H9 (cell line): ENCODE results near the gene EIF4E2. TPM values are rescaled to one million over a fixed set of nuclear protein-coding genes. Genes with fewer than 3 reads are reported as not detected.

Source experiments
- DNase-seq: peaks from one replicate; pipeline ENCODE4 v3.0.0-alpha.2; 2017
- H2AFZ ChIP-seq: one replicate; pipeline ENCODE4 v1.6.1; 2013; ENCODE audit warnings: mild to moderate bottlenecking, low read length, control low read depth, moderate library complexity
- H2AK5ac ChIP-seq: 2 replicates; pipeline ENCODE4 v1.6.1; 2013; ENCODE audit warnings: low read length, control low read depth, mixed read lengths; ENCODE audit not compliant: insufficient read length
- H2BK120ac ChIP-seq: one replicate; pipeline ENCODE4 v1.6.1; 2013; ENCODE audit warnings: low read depth, mild to moderate bottlenecking, low read length, control low read depth, inconsistent platforms; ENCODE audit not compliant: poor library complexity, severe bottlenecking
- H2BK12ac ChIP-seq: 2 replicates; pipeline ENCODE4 v1.6.1; 2013; ENCODE audit warnings: low read length, control low read depth, mixed read lengths, low read depth; ENCODE audit not compliant: insufficient read length
- H2BK15ac ChIP-seq: 2 replicates; pipeline ENCODE4 v1.6.1; 2013; ENCODE audit warnings: low read depth, low read length, control low read depth
- H2BK20ac ChIP-seq: one replicate; pipeline ENCODE4 v1.6.1; 2013; ENCODE audit warnings: low read depth, mild to moderate bottlenecking, low read length, control low read depth, inconsistent platforms; ENCODE audit not compliant: poor library complexity, severe bottlenecking
- H2BK5ac ChIP-seq: 2 replicates; pipeline ENCODE4 v1.6.1; 2013; ENCODE audit warnings: low read length, control low read depth, mixed read lengths; ENCODE audit not compliant: insufficient read length
- H3K14ac ChIP-seq: 2 replicates; pipeline ENCODE4 v1.6.1; 2013; ENCODE audit warnings: low read length, control low read depth; ENCODE audit not compliant: insufficient read depth
- H3K18ac ChIP-seq: 2 replicates; pipeline ENCODE4 v1.6.1; 2013; ENCODE audit warnings: low read depth, mild to moderate bottlenecking, mixed read lengths, low read length, control low read depth; ENCODE audit not compliant: insufficient read length
- H3K23ac ChIP-seq: 2 replicates; pipeline ENCODE4 v1.6.1; 2013; ENCODE audit warnings: low read length, control low read depth, mixed read lengths, low read depth; ENCODE audit not compliant: insufficient read length
- H3K23me2 ChIP-seq: 2 replicates; pipeline ENCODE4 v1.6.1; 2013; ENCODE audit warnings: low read depth, mild to moderate bottlenecking, mixed read lengths, low read length, control low read depth; ENCODE audit not compliant: insufficient read length, poor library complexity, severe bottlenecking
- H3K27ac ChIP-seq: 2 replicates; pipeline ENCODE4 v1.5.1; 2013; ENCODE audit warnings: low read length, control low read depth, mixed read lengths, low read depth; ENCODE audit not compliant: insufficient read length
- H3K27me3 ChIP-seq: 2 replicates; pipeline ENCODE4 v1.6.1; 2013; ENCODE audit warnings: low read length, control low read depth, inconsistent platforms; ENCODE audit not compliant: insufficient read depth
- H3K4ac ChIP-seq: 2 replicates; pipeline ENCODE4 v1.6.1; 2013; ENCODE audit warnings: low read depth, mild to moderate bottlenecking, control low read depth, inconsistent platforms, low read length, moderate library complexity
- H3K4me1 ChIP-seq: 2 replicates; pipeline ENCODE4 v1.6.1; 2013; ENCODE audit warnings: low read length, control low read depth, inconsistent platforms; ENCODE audit not compliant: insufficient read depth
- H3K4me2 ChIP-seq: 2 replicates; pipeline ENCODE4 v1.6.1; 2013; ENCODE audit warnings: low read length, control low read depth, mixed read lengths; ENCODE audit not compliant: insufficient read length, insufficient read depth
- H3K56ac ChIP-seq: 2 replicates; pipeline ENCODE4 v1.6.1; 2013; ENCODE audit warnings: low read depth, mild to moderate bottlenecking, mixed read lengths, low read length, control low read depth; ENCODE audit not compliant: insufficient read length
- H3K79me1 ChIP-seq: 2 replicates; pipeline ENCODE4 v1.6.1; 2013; ENCODE audit warnings: low read depth, mild to moderate bottlenecking, moderate library complexity, low read length, control low read depth, inconsistent platforms; ENCODE audit not compliant: insufficient read depth, poor library complexity, severe bottlenecking
- H3K79me2 ChIP-seq: 2 replicates; pipeline ENCODE4 v1.6.1; 2013; ENCODE audit warnings: low read length, control low read depth, inconsistent platforms; ENCODE audit not compliant: insufficient read depth
- H3K9ac ChIP-seq: 2 replicates; pipeline ENCODE4 v1.6.1; 2013; ENCODE audit warnings: low read length, control low read depth, mixed read lengths; ENCODE audit not compliant: insufficient read length; ENCODE audit errors: extremely low read depth
- H3K9me3 ChIP-seq: one replicate; pipeline ENCODE4 v1.6.1; 2013; ENCODE audit warnings: low read depth, low read length, inconsistent platforms; ENCODE audit not compliant: control insufficient read depth
- H3T11ph ChIP-seq: one replicate; pipeline ENCODE4 v1.6.1; 2013; ENCODE audit warnings: mild to moderate bottlenecking, low read length, control low read depth, inconsistent platforms
- H4K20me1 ChIP-seq: one replicate; pipeline ENCODE4 v1.6.1; 2013; ENCODE audit not compliant: control insufficient read depth, insufficient read length, insufficient read depth
- H4K5ac ChIP-seq: 2 replicates; pipeline ENCODE4 v1.6.1; 2013; ENCODE audit warnings: low read depth, mild to moderate bottlenecking, mixed read lengths, low read length, control low read depth; ENCODE audit not compliant: insufficient read length
- H4K8ac ChIP-seq: replicated peaks from 2 replicates; pipeline ENCODE4 v1.6.1; 2013; ENCODE audit warnings: low read length, control low read depth, mixed read lengths, low read depth; ENCODE audit not compliant: insufficient read length
- H4K91ac ChIP-seq: 2 replicates; pipeline ENCODE4 v1.6.1; 2013; ENCODE audit warnings: low read depth, mild to moderate bottlenecking, moderate library complexity, mixed read lengths, low read length, control low read depth; ENCODE audit not compliant: insufficient read length
- H3K27ac Mint-ChIP-seq, 3 experiments: 2 replicates in 2 of 3; 3 replicates in 1 of 3; pipeline ENCODE4 v1.8.0; 2020 to 2021; ENCODE audit warnings: mixed read lengths in 3 of 3, mild to moderate bottlenecking in 1 of 3, moderate library complexity in 1 of 3
- H3K27me3 Mint-ChIP-seq: 2 replicates; pipeline ENCODE4 v1.8.0; 2021; ENCODE audit warnings: low read depth, mild to moderate bottlenecking, moderate library complexity, mixed read lengths
- H3K36me3 Mint-ChIP-seq, 3 experiments: 2 replicates in 2 of 3; 3 replicates in 1 of 3; pipeline ENCODE4 v1.8.0; 2020 to 2021; ENCODE audit warnings: low read depth in 3 of 3, mixed read lengths in 3 of 3; ENCODE audit not compliant: insufficient read depth in 1 of 3
- H3K4me1 Mint-ChIP-seq, 2 experiments: 2 replicates each; pipeline ENCODE4 v1.8.0; 2020; ENCODE audit warnings: mixed read lengths in 2 of 2
- H3K4me3 Mint-ChIP-seq, 2 experiments: 2 replicates in 1 of 2; 3 replicates in 1 of 2; pipeline ENCODE4 v1.8.0; 2020 to 2021; ENCODE audit warnings: mild to moderate bottlenecking in 2 of 2, mixed read lengths in 2 of 2, moderate library complexity in 1 of 2
- H3K9me3 Mint-ChIP-seq, 2 experiments: 2 replicates in 1 of 2; 3 replicates in 1 of 2; pipeline ENCODE4 v1.8.0; 2020; ENCODE audit warnings: mild to moderate bottlenecking in 2 of 2, mixed read lengths in 2 of 2, moderate library complexity in 1 of 2
- WGBS: extraction: QIAGEN DNeasy Blood & Tissue Kit; methylation state at CpG from one replicate; pipeline ENCODE4 v1.1.7; 2013; ENCODE audit warnings: missing lambda C conversion rate, low lambda C conversion rate, mixed read lengths; ENCODE audit not compliant: insufficient read length; ENCODE audit errors: extremely low coverage; 5-methylcytosine and 5-hydroxymethylcytosine counted together
- total RNA-seq: library from RNA; stranded (reverse); gene quantifications from 2 replicates; pipeline ENCODE4 v1.2.1, GENCODE V29; 2021
- TF ChIP-seq, protein P1 (sequence below): fragments of 200-600 bp; sonication (generic); conservative IDR thresholded peaks from 3 replicates; pipeline ENCODE4 v1.8.0; 2021; ENCODE audit warnings: antibody characterized with exemption, mild to moderate bottlenecking

Gene EIF4E2
- total RNA-seq, 1 experiment from 2014 or later, result 109 TPM

- Mint-ChIP-seq H3K27ac (no peak overlapping the region), H3K9me3 (no peaks in the 10 kb centered on the region; a peak in 1 of 5 replicates), H3K4me1 (peaks cover 13 to 30% of the 10 kb centered on the region in 2 experiments), H3K4me3 (no peak overlapping the region), H3K27me3 (peaks cover 55% of the 10 kb centered on the region), H3K36me3 (peaks cover 0 to 1% (median 0%) of the 10 kb centered on the region in 3 experiments; a peak in 1 of 7 replicates)
- no peak for DNase-seq
- Histone ChIP-seq H3K4me1 (no peaks in the 10 kb centered on the region), H3K27ac (no peak overlapping the region), H3K79me1 (no peaks in the 10 kb centered on the region), H2AFZ (no peak overlapping the region), H3K18ac (no peak overlapping the region), H4K91ac (no peak overlapping the region), H2BK15ac (no peak overlapping the region), H2BK5ac (no peak overlapping the region), H3K4ac (no peak overlapping the region), H2AK5ac (no peak overlapping the region), H2BK20ac (no peak overlapping the region), H3K27me3 (peaks cover 15% of the 10 kb centered on the region), H3K14ac (no peak overlapping the region), H3K9ac (no peak overlapping the region), H3K79me2 (no peaks in the 10 kb centered on the region), H4K20me1 (no peaks in the 10 kb centered on the region), H3K4me2 (no peak overlapping the region), H4K8ac (no peak overlapping the region), H3K23ac (no peak overlapping the region), H3K23me2 (peaks cover 11% of the 10 kb centered on the region), H2BK12ac (no peak overlapping the region), H3K56ac (no peak overlapping the region), H2BK120ac (no peak overlapping the region), H3T11ph (no peak overlapping the region), H3K9me3 (no peaks in the 10 kb centered on the region), H4K5ac (no peak overlapping the region)
- TF ChIP-seq, protein P1, sequence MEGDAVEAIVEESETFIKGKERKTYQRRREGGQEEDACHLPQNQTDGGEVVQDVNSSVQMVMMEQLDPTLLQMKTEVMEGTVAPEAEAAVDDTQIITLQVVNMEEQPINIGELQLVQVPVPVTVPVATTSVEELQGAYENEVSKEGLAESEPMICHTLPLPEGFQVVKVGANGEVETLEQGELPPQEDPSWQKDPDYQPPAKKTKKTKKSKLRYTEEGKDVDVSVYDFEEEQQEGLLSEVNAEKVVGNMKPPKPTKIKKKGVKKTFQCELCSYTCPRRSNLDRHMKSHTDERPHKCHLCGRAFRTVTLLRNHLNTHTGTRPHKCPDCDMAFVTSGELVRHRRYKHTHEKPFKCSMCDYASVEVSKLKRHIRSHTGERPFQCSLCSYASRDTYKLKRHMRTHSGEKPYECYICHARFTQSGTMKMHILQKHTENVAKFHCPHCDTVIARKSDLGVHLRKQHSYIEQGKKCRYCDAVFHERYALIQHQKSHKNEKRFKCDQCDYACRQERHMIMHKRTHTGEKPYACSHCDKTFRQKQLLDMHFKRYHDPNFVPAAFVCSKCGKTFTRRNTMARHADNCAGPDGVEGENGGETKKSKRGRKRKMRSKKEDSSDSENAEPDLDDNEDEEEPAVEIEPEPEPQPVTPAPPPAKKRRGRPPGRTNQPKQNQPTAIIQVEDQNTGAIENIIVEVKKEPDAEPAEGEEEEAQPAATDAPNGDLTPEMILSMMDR, result no peak
- WGBS, result no CpG with 5 or more reads among the region's 6 CpGs
These were observed 31.6 kb upstream of the EIF4E2 start for GRCh38 chr2:232518844-232519243.
